Activated CD8-positive, alpha-beta T cell treated with anti-CD3 and anti-CD28 coated beads for 36 hours (primary cell): Measurements from ENCODE around the gene OCA2. TPM values are rescaled to one million over a fixed set of nuclear protein-coding genes. Genes with fewer than 3 reads are reported as not detected.

Source experiments
- ATAC-seq: fragments of 200-7000 bp; cut with Tn5 transposase; one replicate; pipeline ENCODE4 v1.10.0; 2021; ENCODE audit warnings: mild to moderate bottlenecking, moderate library complexity
- CTCF ChIA-PET: fragments of 350-600 bp; sonication (Branson Sonifier 250); formaldehyde crosslinking; loops from one replicate; lab custom pipeline; 2021; ENCODE audit warnings: antibody characterized with exemption; lab: Charles Lee
- POLR2A ChIA-PET: fragments of 350-600 bp; sonication (Branson Sonifier 250); formaldehyde crosslinking; loops from one replicate; lab custom pipeline; 2021; ENCODE audit warnings: antibody characterized with exemption; lab: Charles Lee
- DNase-seq: peaks from one replicate; pipeline ENCODE4 v3.0.0-alpha.2; 2020
- H3K27ac Mint-ChIP-seq: one replicate; pipeline ENCODE4 v1.8.0; 2021; ENCODE audit warnings: mild to moderate bottlenecking, mixed read lengths
- H3K27me3 Mint-ChIP-seq: one replicate; pipeline ENCODE4 v1.8.0; 2021; ENCODE audit warnings: mixed read lengths
- H3K36me3 Mint-ChIP-seq: one replicate; pipeline ENCODE4 v1.8.0; 2021; ENCODE audit warnings: low read depth, mixed read lengths
- H3K4me1 Mint-ChIP-seq: one replicate; pipeline ENCODE4 v1.8.0; 2021; ENCODE audit warnings: low read depth, mixed read lengths
- H3K4me3 Mint-ChIP-seq: one replicate; pipeline ENCODE4 v1.8.0; 2021; ENCODE audit warnings: mild to moderate bottlenecking, moderate library complexity, mixed read lengths
- H3K9me3 Mint-ChIP-seq: one replicate; pipeline ENCODE4 v1.8.0; 2021; ENCODE audit warnings: mixed read lengths
- CTCF ChIP-seq: fragments of 200-600 bp; IDR thresholded peaks from one replicate; pipeline ENCODE4 v1.8.0; 2022; ENCODE audit warnings: antibody characterized with exemption, mild to moderate bottlenecking
- intact Hi-C: fragments of 100-400 bp; cut with micrococcal nuclease; formaldehyde crosslinking; loops from one replicate; pipeline ENCODE4 v1.10.0; 2022
- total RNA-seq, 2 experiments: library from RNA; stranded (reverse); gene quantifications; one replicate each; pipeline ENCODE4 v1.2.3, GENCODE V29; 2021

Gene OCA2
- total RNA-seq, 2 experiments from 2014 or later, result not detected

- ATAC-seq, result no peak
- no peaks in the 10 kb centered on the region for H3K9me3 Mint-ChIP-seq
- intact Hi-C loops, result no loop called here
- no peak overlapping the region for H3K27ac Mint-ChIP-seq
- H3K4me3 Mint-ChIP-seq, result no peak overlapping the region
- no peaks in the 10 kb centered on the region for H3K27me3 Mint-ChIP-seq
- H3K4me1 Mint-ChIP-seq, result no peaks in the 10 kb centered on the region
- no peak for DNase-seq
- CTCF ChIA-PET, result interaction anchor here (0.5 kb wide), 1 partner anchor 187 kb away, joined by 3 read pairs; no protein-coding TSS in a partner anchor
- POLR2A ChIA-PET, result no interaction called here
- H3K36me3 Mint-ChIP-seq, result peaks cover 7% of the 10 kb centered on the region
- TF ChIP-seq CTCF, result no peak
Measured at GRCh38 chr15:28129231-28129848, 30.2 kb upstream of the OCA2 start.

GRCh38 chr15:28128031-28128430 lies 28.9 kb upstream of the OCA2 start:
- CTCF ChIA-PET, result no interaction called here
- Mint-ChIP-seq H3K4me1 (no peaks in the 10 kb centered on the region), H3K27ac (no peak overlapping the region), H3K36me3 (peaks cover 12% of the 10 kb centered on the region), H3K4me3 (no peak overlapping the region), H3K9me3 (no peaks in the 10 kb centered on the region), H3K27me3 (no peaks in the 10 kb centered on the region)
- POLR2A ChIA-PET, result no interaction called here
- TF ChIP-seq CTCF, result no peak
- DNase-seq (no peak), ATAC-seq (no peak)
- intact Hi-C loops, result no loop called here

- no peak overlapping the region for H3K27ac Mint-ChIP-seq
- ATAC-seq, result no peak
- no peaks in the 10 kb centered on the region for H3K27me3 Mint-ChIP-seq
- H3K9me3 Mint-ChIP-seq, result no peaks in the 10 kb centered on the region
- intact Hi-C loops, result no loop called here
- no peak for DNase-seq
- H3K4me1 Mint-ChIP-seq, result no peaks in the 10 kb centered on the region
- no peak overlapping the region for H3K4me3 Mint-ChIP-seq
- CTCF ChIA-PET, result interaction anchor here (1.1 to 2.0 kb wide), 2 partner anchors 14 to 31 kb away, joined by 3 to 14 read pairs; no protein-coding TSS in a partner anchor
- peaks cover 12% of the 10 kb centered on the region for H3K36me3 Mint-ChIP-seq
- no peak for TF ChIP-seq CTCF
- POLR2A ChIA-PET, result no interaction called here
Measured at GRCh38 chr15:28127036-28127435, 27.9 kb upstream of the OCA2 start.

GRCh38 chr15:28125673-28126651 lies 26.8 kb upstream of the OCA2 start:
- H3K27me3 Mint-ChIP-seq, result no peaks in the 10 kb centered on the region
- no peak overlapping the region for H3K4me3 Mint-ChIP-seq
- peaks cover 13% of the 10 kb centered on the region for H3K36me3 Mint-ChIP-seq
- ATAC-seq (no peak), DNase-seq (no peak)
- intact Hi-C loops, result no loop called here
- CTCF ChIA-PET, result interaction anchor here (0.8 to 2.2 kb wide), 15 partner anchors 8 to 191 kb away, joined by 3 to 14 read pairs (median 5); no protein-coding TSS in a partner anchor
- H3K27ac Mint-ChIP-seq, result no peak overlapping the region
- no peaks in the 10 kb centered on the region for H3K9me3 Mint-ChIP-seq
- POLR2A ChIA-PET, result interaction anchor here (1.2 kb wide), 1 partner anchor 13 kb away, joined by 3 read pairs; no protein-coding TSS in a partner anchor
- H3K4me1 Mint-ChIP-seq, result no peaks in the 10 kb centered on the region
- peak; percentile 77 for TF ChIP-seq CTCF
